Osteocyte (in vitro differentiated cells): ENCODE results near the gene ZYG11A. TPM values are rescaled to one million over a fixed set of nuclear protein-coding genes. Genes with fewer than 3 reads are reported as not detected.
"Not testable (repeated sequence)": the region's sequence is repeated elsewhere in the genome, so short reads cannot be mapped to it uniquely, and the experiment has no call there.

ENCODE experiments used
- DNase-seq: peaks from one replicate; pipeline ENCODE4 v3.0.0; 2021; ENCODE audit warnings: mixed read lengths; ENCODE audit not compliant: unreplicated experiment; ENCODE audit errors: extremely low spot score
- H3K27ac Mint-ChIP-seq: one replicate; pipeline ENCODE4 v1.8.0; 2021; ENCODE audit warnings: mild to moderate bottlenecking, mixed read lengths; ENCODE audit not compliant: unreplicated experiment
- H3K27me3 Mint-ChIP-seq: one replicate; pipeline ENCODE4 v1.8.0; 2021; ENCODE audit warnings: mixed read lengths; ENCODE audit not compliant: unreplicated experiment
- H3K36me3 Mint-ChIP-seq: one replicate; pipeline ENCODE4 v1.8.0; 2021; ENCODE audit warnings: mixed read lengths; ENCODE audit not compliant: unreplicated experiment
- H3K4me1 Mint-ChIP-seq: one replicate; pipeline ENCODE4 v1.8.0; 2021; ENCODE audit warnings: mixed read lengths; ENCODE audit not compliant: unreplicated experiment
- H3K4me3 Mint-ChIP-seq: one replicate; pipeline ENCODE4 v1.8.0; 2021; ENCODE audit warnings: mild to moderate bottlenecking, moderate library complexity, mixed read lengths; ENCODE audit not compliant: unreplicated experiment
- H3K9me3 Mint-ChIP-seq: one replicate; pipeline ENCODE4 v1.8.0; 2021; ENCODE audit warnings: mixed read lengths; ENCODE audit not compliant: unreplicated experiment
- total RNA-seq: library from RNA; stranded (reverse); gene quantifications from 2 replicates; pipeline ENCODE4 v1.2.1, GENCODE V29; 2021
- TF ChIP-seq, protein P1 (sequence below): fragments of 200-600 bp; sonication (generic); IDR thresholded peaks from 2 replicates; pipeline ENCODE4 v1.5.0; 2021; ENCODE audit warnings: antibody characterized with exemption, mild to moderate bottlenecking, moderate library complexity

The ZYG11A gene
- total RNA-seq, 1 donor from 2014 or later: 0.30 TPM

- no peak overlapping the region for H3K4me3 Mint-ChIP-seq
- no peaks in the 10 kb centered on the region for H3K27me3 Mint-ChIP-seq
- no peaks in the 10 kb centered on the region for H3K4me1 Mint-ChIP-seq
Observed at GRCh38 chr1:52814465-52814864, 28.1 kb upstream of the ZYG11A start.

GRCh38 chr1:52820830-52821229 is 21.7 kb upstream of the ZYG11A start:
- not testable (repeated sequence) for H3K27ac Mint-ChIP-seq, H3K27me3 Mint-ChIP-seq, DNase-seq, H3K4me3 Mint-ChIP-seq, H3K4me1 Mint-ChIP-seq, H3K9me3 Mint-ChIP-seq
- peaks cover 26% of the 10 kb centered on the region for H3K36me3 Mint-ChIP-seq

More at GRCh38 chr1:52814465-52814864, 28.1 kb upstream of the ZYG11A start:
- TF ChIP-seq, protein P1, sequence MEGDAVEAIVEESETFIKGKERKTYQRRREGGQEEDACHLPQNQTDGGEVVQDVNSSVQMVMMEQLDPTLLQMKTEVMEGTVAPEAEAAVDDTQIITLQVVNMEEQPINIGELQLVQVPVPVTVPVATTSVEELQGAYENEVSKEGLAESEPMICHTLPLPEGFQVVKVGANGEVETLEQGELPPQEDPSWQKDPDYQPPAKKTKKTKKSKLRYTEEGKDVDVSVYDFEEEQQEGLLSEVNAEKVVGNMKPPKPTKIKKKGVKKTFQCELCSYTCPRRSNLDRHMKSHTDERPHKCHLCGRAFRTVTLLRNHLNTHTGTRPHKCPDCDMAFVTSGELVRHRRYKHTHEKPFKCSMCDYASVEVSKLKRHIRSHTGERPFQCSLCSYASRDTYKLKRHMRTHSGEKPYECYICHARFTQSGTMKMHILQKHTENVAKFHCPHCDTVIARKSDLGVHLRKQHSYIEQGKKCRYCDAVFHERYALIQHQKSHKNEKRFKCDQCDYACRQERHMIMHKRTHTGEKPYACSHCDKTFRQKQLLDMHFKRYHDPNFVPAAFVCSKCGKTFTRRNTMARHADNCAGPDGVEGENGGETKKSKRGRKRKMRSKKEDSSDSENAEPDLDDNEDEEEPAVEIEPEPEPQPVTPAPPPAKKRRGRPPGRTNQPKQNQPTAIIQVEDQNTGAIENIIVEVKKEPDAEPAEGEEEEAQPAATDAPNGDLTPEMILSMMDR: no peak
- no peak overlapping the region for H3K27ac Mint-ChIP-seq
- H3K36me3 Mint-ChIP-seq: peaks cover 41% of the 10 kb centered on the region
- DNase-seq: no peak
- H3K9me3 Mint-ChIP-seq: no peaks in the 10 kb centered on the region

DNA sequence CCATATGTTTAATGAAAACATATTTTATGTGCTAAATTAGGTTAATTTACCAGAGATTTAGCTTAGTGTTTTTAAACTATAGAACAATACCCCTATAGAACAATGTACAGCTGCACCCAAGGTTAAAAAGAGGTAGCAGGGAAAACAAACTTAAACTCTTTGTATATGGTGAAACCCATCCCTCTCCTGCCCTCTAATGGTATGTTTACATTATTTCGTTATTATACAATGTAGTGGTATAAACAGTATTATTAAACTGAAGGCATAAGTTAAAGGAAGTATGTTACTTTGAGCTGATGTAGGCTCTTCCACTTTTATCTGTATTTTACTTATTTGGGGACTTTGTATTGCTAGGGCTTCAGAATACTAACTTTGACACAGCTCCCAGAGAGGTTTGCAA is 16.7 kb upstream of the ZYG11A start:
- H3K4me1 Mint-ChIP-seq: no peaks in the 10 kb centered on the region
- no peak for DNase-seq
- H3K4me3 Mint-ChIP-seq: no peak overlapping the region
- H3K9me3 Mint-ChIP-seq: no peaks in the 10 kb centered on the region
- H3K36me3 Mint-ChIP-seq: peaks cover 15% of the 10 kb centered on the region
- no peak overlapping the region for H3K27ac Mint-ChIP-seq
- no peaks in the 10 kb centered on the region for H3K27me3 Mint-ChIP-seq
- TF ChIP-seq, protein P1: peak; percentile 43

- Mint-ChIP-seq H3K27me3 (no peaks in the 10 kb centered on the region), H3K9me3 (no peaks in the 10 kb centered on the region), H3K4me3 (no peak overlapping the region), H3K36me3 (no peaks in the 10 kb centered on the region), H3K4me1 (no peaks in the 10 kb centered on the region), H3K27ac (no peak overlapping the region)
- DNase-seq: no peak
- TF ChIP-seq, protein P1: no peak
Observed at GRCh38 chr1:52834798-52835197, 7.8 kb upstream of the ZYG11A start.

GRCh38 chr1:52836035-52836434 is 6.5 kb upstream of the ZYG11A start:
- TF ChIP-seq, protein P1: no peak
- H3K27ac Mint-ChIP-seq: no peak overlapping the region
- no peaks in the 10 kb centered on the region for H3K36me3 Mint-ChIP-seq
- H3K4me1 Mint-ChIP-seq: no peaks in the 10 kb centered on the region
- no peak overlapping the region for H3K4me3 Mint-ChIP-seq
- H3K9me3 Mint-ChIP-seq: no peaks in the 10 kb centered on the region
- no peaks in the 10 kb centered on the region for H3K27me3 Mint-ChIP-seq
- no peak for DNase-seq

- not testable (repeated sequence) for H3K27me3 Mint-ChIP-seq, H3K4me1 Mint-ChIP-seq, DNase-seq, H3K4me3 Mint-ChIP-seq, H3K9me3 Mint-ChIP-seq, H3K36me3 Mint-ChIP-seq, H3K27ac Mint-ChIP-seq
Observed at GRCh38 chr1:52839175-52839574, 3.4 kb upstream of the ZYG11A start.

DNA sequence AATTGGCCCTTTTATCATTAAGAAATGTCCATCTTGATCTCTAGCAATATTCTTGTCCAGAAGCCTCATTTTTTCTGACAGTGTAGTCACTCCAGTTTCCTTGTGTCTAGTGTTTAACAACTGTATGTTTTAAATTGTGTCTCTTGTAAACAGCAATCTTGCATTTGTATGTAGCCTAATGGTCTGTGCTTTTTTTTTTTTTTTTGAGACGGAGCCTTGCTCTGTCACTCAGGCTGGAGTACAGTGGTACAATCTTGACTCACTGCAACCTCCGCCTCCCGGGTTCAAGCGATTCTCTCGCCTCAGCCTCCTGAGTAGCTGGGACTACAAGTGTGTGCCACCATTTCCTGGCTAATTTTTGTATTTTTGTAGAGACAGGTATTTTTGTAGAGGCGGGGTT is 2.6 kb downstream of the ZYG11A start:
- not testable (repeated sequence) for H3K4me3 Mint-ChIP-seq, H3K27me3 Mint-ChIP-seq, DNase-seq, H3K4me1 Mint-ChIP-seq, H3K9me3 Mint-ChIP-seq, H3K36me3 Mint-ChIP-seq, H3K27ac Mint-ChIP-seq
